ENCODE results near the gene CYTH1.

CYTH1 gene

DNA sequence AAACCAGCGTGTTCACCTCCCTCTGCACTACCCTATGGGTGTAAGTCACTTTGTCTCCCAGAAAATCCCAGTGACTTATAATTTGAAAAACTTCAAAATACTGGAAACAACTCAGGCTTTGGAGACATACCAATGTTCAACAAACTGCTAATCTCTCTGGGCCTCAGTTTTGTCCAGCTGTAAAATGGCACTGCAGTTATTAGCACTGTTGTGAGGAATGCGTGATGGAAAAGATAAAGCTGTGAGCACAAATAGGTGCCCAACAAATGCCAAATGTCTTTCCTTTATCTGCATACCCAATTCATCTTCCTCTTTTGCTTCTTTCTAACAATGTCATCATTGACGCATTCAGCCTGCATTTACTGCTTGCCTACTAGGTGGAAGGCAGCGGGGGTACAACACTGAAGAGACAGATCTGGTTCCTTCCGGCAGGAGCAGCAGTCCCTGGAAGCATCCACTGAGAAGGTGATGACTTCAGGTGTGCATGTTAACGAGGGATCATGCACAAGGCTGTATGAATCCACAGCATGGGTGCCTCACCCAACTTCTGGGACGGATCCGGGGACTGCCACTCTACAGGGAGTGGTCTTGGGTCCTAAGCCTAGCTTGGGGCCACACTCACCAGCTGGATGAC, 63.4 kb downstream of the CYTH1 start:
- peaks cover 50% of the 10 kb centered on the region for H3K4me1 ChIP-seq (ENCODE audit: control insufficient read depth, insufficient read depth, low read length)
- no peaks in the 10 kb centered on the region for H3K36me3 ChIP-seq (ENCODE audit: control insufficient read depth in 2 of 2, insufficient read depth in 1 of 2, low read length in 2 of 2)
- ChIA-PET CTCF (interaction anchor here (1.1 to 3.7 kb wide), 3 partner anchors 10 to 221 kb away, joined by 5 to 33 read pairs (median 5); no protein-coding TSS in a partner anchor), POLR2A (interaction anchor here (0.6 to 2.3 kb wide), 3 partner anchors 17 to 240 kb away, joined by 3 to 6 read pairs (median 3); no protein-coding TSS in a partner anchor)
- no peak overlapping the region for H3K4me3 ChIP-seq (ENCODE audit: low read depth, low read length)
- H3K9me3 ChIP-seq (ENCODE audit: control insufficient read depth, insufficient read depth, low read depth, low read length): no peaks in the 10 kb centered on the region
- H3K27ac ChIP-seq (ENCODE audit: extremely low read depth, low read depth, low read length): no peak overlapping the region; the same call in 1 of the 2 replicates
- no peak for TF ChIP-seq TCF7L2 (IDR thresholded peaks at IDR 0.05; ENCODE audit: borderline replicate concordance, low read depth, low read length)
- TF ChIP-seq, protein P1, sequence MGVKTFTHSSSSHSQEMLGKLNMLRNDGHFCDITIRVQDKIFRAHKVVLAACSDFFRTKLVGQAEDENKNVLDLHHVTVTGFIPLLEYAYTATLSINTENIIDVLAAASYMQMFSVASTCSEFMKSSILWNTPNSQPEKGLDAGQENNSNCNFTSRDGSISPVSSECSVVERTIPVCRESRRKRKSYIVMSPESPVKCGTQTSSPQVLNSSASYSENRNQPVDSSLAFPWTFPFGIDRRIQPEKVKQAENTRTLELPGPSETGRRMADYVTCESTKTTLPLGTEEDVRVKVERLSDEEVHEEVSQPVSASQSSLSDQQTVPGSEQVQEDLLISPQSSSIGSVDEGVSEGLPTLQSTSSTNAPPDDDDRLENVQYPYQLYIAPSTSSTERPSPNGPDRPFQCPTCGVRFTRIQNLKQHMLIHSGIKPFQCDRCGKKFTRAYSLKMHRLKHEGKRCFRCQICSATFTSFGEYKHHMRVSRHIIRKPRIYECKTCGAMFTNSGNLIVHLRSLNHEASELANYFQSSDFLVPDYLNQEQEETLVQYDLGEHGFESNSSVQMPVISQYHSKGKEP (tag by site-specific recombination; IDR thresholded peaks at IDR 0.05): 0 out of 2 replicates have a peak, but pooled peaks have one; percentile 5

DNA sequence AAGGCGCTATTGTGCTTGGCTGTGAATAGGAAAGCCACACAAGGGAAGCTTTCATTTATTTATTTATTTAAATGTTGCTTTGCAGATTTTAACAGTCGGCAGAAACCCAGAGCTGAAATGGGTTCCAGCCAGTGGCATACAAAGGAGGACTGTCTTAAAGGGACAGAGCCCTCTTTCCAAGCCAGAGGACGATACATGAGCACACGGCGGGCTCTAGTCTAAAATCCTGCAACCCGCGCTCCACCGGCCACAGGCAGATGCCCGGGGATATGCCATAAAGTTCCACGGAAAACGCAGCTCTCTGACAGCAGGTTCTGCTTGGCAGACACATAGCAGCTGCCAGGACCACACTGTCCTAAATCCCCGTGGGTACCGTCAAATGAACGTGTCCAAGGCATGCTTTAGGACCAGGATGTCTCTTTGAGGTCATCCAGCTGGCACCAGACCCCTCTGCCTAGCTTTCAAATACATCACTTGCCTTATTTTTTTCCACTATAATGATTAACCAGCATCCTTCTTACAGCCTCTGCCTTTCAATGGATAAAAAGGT, 64.6 kb downstream of the CYTH1 start:
- Histone ChIP-seq H3K36me3 (ENCODE audit: control insufficient read depth in 2 of 2, insufficient read depth in 1 of 2, low read length in 2 of 2) (no peaks in the 10 kb centered on the region), H3K4me1 (ENCODE audit: control insufficient read depth, insufficient read depth, low read length) (peaks cover 42% of the 10 kb centered on the region), H3K4me3 (ENCODE audit: low read depth, low read length) (peak overlapping the region; percentile 13), H3K27ac (ENCODE audit: extremely low read depth, low read depth, low read length) (peak overlapping the region; percentile 43; the same call in 1 of the 2 replicates), H3K9me3 (ENCODE audit: control insufficient read depth, insufficient read depth, low read depth, low read length) (no peaks in the 10 kb centered on the region)
- CTCF ChIA-PET: interaction anchor here (0.6 to 3.7 kb wide), 8 partner anchors 9 to 233 kb away, joined by 3 to 33 read pairs (median 3); no protein-coding TSS in a partner anchor
- POLR2A ChIA-PET: interaction anchor here (0.6 to 2.3 kb wide), 4 partner anchors 8 to 20 kb away, joined by 3 to 6 read pairs (median 4); no protein-coding TSS in a partner anchor
- no peak for TF ChIP-seq MYNN (tag by site-specific recombination; IDR thresholded peaks at IDR 0.05; ENCODE audit: borderline replicate concordance)
- TF ChIP-seq PRDM1 (tag by site-specific recombination; IDR thresholded peaks at IDR 0.05): no peak
- TF ChIP-seq ZFP37 (tag by site-specific recombination; IDR thresholded peaks at IDR 0.05): 0 out of 2 replicates have a peak, but pooled peaks have one; percentile 7
- no peak for TF ChIP-seq ZNF664 (tag by site-specific recombination; IDR thresholded peaks at IDR 0.05)
- no peak for TF ChIP-seq SALL2 (tag by site-specific recombination; IDR thresholded peaks at IDR 0.05; ENCODE audit: borderline replicate concordance)
- TF ChIP-seq, protein P2, sequence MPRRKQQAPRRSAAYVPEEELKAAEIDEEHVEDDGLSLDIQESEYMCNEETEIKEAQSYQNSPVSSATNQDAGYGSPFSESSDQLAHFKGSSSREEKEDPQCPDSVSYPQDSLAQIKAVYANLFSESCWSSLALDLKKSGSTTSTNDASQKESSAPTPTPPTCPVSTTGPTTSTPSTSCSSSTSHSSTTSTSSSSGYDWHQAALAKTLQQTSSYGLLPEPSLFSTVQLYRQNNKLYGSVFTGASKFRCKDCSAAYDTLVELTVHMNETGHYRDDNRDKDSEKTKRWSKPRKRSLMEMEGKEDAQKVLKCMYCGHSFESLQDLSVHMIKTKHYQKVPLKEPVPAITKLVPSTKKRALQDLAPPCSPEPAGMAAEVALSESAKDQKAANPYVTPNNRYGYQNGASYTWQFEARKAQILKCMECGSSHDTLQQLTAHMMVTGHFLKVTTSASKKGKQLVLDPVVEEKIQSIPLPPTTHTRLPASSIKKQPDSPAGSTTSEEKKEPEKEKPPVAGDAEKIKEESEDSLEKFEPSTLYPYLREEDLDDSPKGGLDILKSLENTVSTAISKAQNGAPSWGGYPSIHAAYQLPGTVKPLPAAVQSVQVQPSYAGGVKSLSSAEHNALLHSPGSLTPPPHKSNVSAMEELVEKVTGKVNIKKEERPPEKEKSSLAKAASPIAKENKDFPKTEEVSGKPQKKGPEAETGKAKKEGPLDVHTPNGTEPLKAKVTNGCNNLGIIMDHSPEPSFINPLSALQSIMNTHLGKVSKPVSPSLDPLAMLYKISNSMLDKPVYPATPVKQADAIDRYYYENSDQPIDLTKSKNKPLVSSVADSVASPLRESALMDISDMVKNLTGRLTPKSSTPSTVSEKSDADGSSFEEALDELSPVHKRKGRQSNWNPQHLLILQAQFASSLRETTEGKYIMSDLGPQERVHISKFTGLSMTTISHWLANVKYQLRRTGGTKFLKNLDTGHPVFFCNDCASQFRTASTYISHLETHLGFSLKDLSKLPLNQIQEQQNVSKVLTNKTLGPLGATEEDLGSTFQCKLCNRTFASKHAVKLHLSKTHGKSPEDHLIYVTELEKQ (tag by site-specific recombination; IDR thresholded peaks at IDR 0.05; ENCODE audit: borderline replicate concordance): no peak
- no peak for TF ChIP-seq ZBTB48 (tag by site-specific recombination; IDR thresholded peaks at IDR 0.05)
- 0 out of 2 replicates have a peak, but pooled peaks have one; percentile 24 for TF ChIP-seq ZNF184 (tag by site-specific recombination; IDR thresholded peaks at IDR 0.05)
- TF ChIP-seq, protein P3, sequence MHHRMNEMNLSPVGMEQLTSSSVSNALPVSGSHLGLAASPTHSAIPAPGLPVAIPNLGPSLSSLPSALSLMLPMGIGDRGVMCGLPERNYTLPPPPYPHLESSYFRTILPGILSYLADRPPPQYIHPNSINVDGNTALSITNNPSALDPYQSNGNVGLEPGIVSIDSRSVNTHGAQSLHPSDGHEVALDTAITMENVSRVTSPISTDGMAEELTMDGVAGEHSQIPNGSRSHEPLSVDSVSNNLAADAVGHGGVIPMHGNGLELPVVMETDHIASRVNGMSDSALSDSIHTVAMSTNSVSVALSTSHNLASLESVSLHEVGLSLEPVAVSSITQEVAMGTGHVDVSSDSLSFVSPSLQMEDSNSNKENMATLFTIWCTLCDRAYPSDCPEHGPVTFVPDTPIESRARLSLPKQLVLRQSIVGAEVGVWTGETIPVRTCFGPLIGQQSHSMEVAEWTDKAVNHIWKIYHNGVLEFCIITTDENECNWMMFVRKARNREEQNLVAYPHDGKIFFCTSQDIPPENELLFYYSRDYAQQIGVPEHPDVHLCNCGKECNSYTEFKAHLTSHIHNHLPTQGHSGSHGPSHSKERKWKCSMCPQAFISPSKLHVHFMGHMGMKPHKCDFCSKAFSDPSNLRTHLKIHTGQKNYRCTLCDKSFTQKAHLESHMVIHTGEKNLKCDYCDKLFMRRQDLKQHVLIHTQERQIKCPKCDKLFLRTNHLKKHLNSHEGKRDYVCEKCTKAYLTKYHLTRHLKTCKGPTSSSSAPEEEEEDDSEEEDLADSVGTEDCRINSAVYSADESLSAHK (tag by site-specific recombination; IDR thresholded peaks at IDR 0.05): no peak
- TF ChIP-seq ZBTB20 (tag by site-specific recombination; IDR thresholded peaks at IDR 0.05): peak; percentile 68
- no peak for TF ChIP-seq ZNF776 (tag by site-specific recombination; IDR thresholded peaks at IDR 0.05; ENCODE audit: borderline replicate concordance)
- TF ChIP-seq ZNF561 (tag by site-specific recombination; IDR thresholded peaks at IDR 0.05; ENCODE audit: borderline replicate concordance): peak; percentile 97
- TF ChIP-seq ZNF473 (tag by site-specific recombination; IDR thresholded peaks at IDR 0.05): no peak
- no peak for TF ChIP-seq ZNF514 (tag by site-specific recombination; IDR thresholded peaks at IDR 0.05)
- TF ChIP-seq HOXD13 (CRISPR knock-in tag; IDR thresholded peaks at IDR 0.05; ENCODE audit: borderline replicate concordance): no peak
- peak; percentile 53; the same call in 1 of the 2 replicates for TF ChIP-seq ZNF335 (tag by site-specific recombination; conservative IDR thresholded peaks at IDR 0.05)
- TF ChIP-seq ZNF510 (tag by site-specific recombination; IDR thresholded peaks at IDR 0.05; ENCODE audit: insufficient replicate concordance): no peak

Measured in HEK293 (cell line).